ENCODE measurements around the gene SLC7A9. TPM values are rescaled to one million over a fixed set of nuclear protein-coding genes. Genes with fewer than 3 reads are reported as not detected.
"Not testable (repeated sequence)": the region's sequence is repeated elsewhere in the genome, so short reads cannot be mapped to it uniquely, and the experiment has no call there.

The SLC7A9 gene
- total RNA-seq, 1 experiment from 2014 or later = 1.3 TPM

DNA sequence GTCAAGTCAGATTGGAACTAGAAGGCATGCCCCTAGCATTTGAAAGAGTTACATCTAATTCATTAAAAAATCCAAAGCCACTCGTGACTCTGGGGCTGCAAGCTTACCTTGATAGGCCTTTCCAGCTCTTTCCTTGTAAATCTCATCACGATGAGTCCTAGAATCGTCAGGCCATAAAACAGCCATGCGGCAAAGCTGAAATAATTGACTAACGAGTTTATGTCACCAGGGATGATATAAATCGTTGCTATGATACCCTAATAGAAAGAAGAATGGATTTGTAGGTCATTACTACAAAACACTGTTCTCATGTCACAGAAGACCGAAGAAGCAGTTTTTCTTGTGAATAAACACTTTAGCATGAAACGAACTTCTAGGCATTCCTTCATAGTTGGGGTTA lies 27.5 kb downstream of the SLC7A9 start:
- no peak for DNase-seq
- intact Hi-C loops (cut with micrococcal nuclease; ENCODE audit: unreplicated experiment) = no loop called here
- H3K4me1 Mint-ChIP-seq (ENCODE audit: low read depth, unreplicated experiment) = no peaks in the 10 kb centered on the region
- H3K36me3 Mint-ChIP-seq (ENCODE audit: insufficient read depth, unreplicated experiment) = no peaks in the 10 kb centered on the region
- CTCF ChIA-PET = no interaction called here
- TF ChIP-seq, protein P1, sequence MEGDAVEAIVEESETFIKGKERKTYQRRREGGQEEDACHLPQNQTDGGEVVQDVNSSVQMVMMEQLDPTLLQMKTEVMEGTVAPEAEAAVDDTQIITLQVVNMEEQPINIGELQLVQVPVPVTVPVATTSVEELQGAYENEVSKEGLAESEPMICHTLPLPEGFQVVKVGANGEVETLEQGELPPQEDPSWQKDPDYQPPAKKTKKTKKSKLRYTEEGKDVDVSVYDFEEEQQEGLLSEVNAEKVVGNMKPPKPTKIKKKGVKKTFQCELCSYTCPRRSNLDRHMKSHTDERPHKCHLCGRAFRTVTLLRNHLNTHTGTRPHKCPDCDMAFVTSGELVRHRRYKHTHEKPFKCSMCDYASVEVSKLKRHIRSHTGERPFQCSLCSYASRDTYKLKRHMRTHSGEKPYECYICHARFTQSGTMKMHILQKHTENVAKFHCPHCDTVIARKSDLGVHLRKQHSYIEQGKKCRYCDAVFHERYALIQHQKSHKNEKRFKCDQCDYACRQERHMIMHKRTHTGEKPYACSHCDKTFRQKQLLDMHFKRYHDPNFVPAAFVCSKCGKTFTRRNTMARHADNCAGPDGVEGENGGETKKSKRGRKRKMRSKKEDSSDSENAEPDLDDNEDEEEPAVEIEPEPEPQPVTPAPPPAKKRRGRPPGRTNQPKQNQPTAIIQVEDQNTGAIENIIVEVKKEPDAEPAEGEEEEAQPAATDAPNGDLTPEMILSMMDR (IDR thresholded peaks at IDR 0.05; ENCODE audit: unreplicated experiment) = no peak
- H3K27me3 Mint-ChIP-seq (ENCODE audit: unreplicated experiment) = peaks cover 17% of the 10 kb centered on the region
- BruUV-seq (replicated peaks) = no TSS peak
- H3K4me3 Mint-ChIP-seq (ENCODE audit: low read depth, unreplicated experiment) = no peak overlapping the region
- no peak overlapping the region for H3K27ac Mint-ChIP-seq (ENCODE audit: unreplicated experiment)
- H3K9me3 Mint-ChIP-seq (ENCODE audit: low read depth, unreplicated experiment) = peaks cover 6% of the 10 kb centered on the region

DNA sequence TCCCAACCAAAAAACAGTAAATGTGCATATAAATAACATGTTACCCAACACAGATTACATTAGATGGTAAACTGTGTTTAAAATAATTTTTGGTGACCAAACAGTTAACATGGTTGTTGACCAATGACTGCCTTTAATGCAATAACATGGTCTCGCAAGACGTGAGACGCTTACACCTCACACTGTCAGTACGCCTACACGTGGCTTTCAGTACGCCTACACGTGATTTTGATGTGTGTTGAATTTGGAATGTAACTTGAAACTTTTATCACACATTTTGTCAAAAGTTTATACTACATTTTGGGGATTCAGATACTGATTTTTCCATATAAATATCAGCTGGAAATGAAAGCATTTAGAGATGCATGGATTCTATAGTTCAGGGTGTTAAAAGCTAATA lies 32.0 kb downstream of the SLC7A9 start:
- H3K27me3 Mint-ChIP-seq (ENCODE audit: unreplicated experiment) = no peaks in the 10 kb centered on the region
- peaks cover 6% of the 10 kb centered on the region for H3K9me3 Mint-ChIP-seq (ENCODE audit: low read depth, unreplicated experiment)
- intact Hi-C loops (cut with micrococcal nuclease; ENCODE audit: unreplicated experiment) = no loop called here
- no peak for DNase-seq
- H3K27ac Mint-ChIP-seq (ENCODE audit: unreplicated experiment) = no peak overlapping the region
- no TSS peak for BruUV-seq (replicated peaks)
- no peaks in the 10 kb centered on the region for H3K4me1 Mint-ChIP-seq (ENCODE audit: low read depth, unreplicated experiment)
- H3K36me3 Mint-ChIP-seq (ENCODE audit: insufficient read depth, unreplicated experiment) = no peaks in the 10 kb centered on the region
- H3K4me3 Mint-ChIP-seq (ENCODE audit: low read depth, unreplicated experiment) = no peak overlapping the region
- TF ChIP-seq, protein P1 (IDR thresholded peaks at IDR 0.05; ENCODE audit: unreplicated experiment) = no peak
- CTCF ChIA-PET = no interaction called here

DNA sequence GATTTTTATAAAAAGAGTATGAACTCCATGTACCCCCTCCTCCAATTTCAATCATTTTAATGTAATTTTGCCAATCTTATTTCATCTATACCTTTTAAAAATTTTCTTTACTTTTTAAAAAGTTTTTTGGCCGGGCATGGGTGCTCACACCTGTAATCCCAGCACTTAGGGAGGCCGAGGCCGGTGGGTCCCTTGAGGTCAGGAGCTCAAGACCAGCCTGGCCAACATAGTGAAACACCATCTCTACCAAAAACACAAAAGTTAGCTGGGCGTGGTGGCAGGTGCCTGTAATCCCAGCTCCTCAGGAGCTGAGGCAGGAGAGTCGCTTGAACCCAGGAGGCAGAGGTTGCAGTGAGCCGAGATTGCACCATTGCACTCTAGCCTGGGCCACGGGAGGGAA lies 36.2 kb downstream of the SLC7A9 start:
- H3K36me3 Mint-ChIP-seq (ENCODE audit: insufficient read depth, unreplicated experiment); H3K27ac Mint-ChIP-seq (ENCODE audit: unreplicated experiment); H3K27me3 Mint-ChIP-seq (ENCODE audit: unreplicated experiment); H3K4me3 Mint-ChIP-seq (ENCODE audit: low read depth, unreplicated experiment); DNase-seq; H3K4me1 Mint-ChIP-seq (ENCODE audit: low read depth, unreplicated experiment); BruUV-seq (replicated peaks); H3K9me3 Mint-ChIP-seq (ENCODE audit: low read depth, unreplicated experiment); intact Hi-C loops (cut with micrococcal nuclease; ENCODE audit: unreplicated experiment): not testable (repeated sequence)
- CTCF ChIA-PET = interaction anchor here (0.6 to 0.7 kb wide), 2 partner anchors 320 to 1487 kb away, joined by 3 to 6 read pairs; no protein-coding TSS in a partner anchor

DNA sequence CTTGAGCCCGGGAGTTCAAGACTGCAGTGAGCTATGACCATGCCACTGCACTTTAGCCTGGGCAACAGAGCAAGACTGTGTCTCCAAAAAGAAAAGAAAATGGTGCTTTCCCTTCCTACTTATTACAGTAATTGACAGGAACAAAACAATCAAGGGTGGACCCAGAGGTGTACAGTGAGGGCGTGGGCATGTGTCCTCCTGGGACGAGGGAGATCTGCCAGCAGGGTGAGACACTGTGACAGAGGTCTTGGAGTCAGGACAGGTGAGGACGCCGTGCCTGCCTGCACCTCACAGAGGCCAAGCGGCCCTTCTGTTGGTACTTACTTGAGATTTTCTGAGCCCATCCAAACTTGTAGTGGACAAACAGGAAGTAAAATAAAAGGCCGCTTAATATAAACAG lies 36.7 kb downstream of the SLC7A9 start:
- H3K4me1 Mint-ChIP-seq (ENCODE audit: low read depth, unreplicated experiment); BruUV-seq (replicated peaks); H3K9me3 Mint-ChIP-seq (ENCODE audit: low read depth, unreplicated experiment); H3K4me3 Mint-ChIP-seq (ENCODE audit: low read depth, unreplicated experiment); H3K27me3 Mint-ChIP-seq (ENCODE audit: unreplicated experiment); DNase-seq; H3K36me3 Mint-ChIP-seq (ENCODE audit: insufficient read depth, unreplicated experiment); H3K27ac Mint-ChIP-seq (ENCODE audit: unreplicated experiment); intact Hi-C loops (cut with micrococcal nuclease; ENCODE audit: unreplicated experiment); CTCF ChIA-PET: not testable (repeated sequence)

DNA sequence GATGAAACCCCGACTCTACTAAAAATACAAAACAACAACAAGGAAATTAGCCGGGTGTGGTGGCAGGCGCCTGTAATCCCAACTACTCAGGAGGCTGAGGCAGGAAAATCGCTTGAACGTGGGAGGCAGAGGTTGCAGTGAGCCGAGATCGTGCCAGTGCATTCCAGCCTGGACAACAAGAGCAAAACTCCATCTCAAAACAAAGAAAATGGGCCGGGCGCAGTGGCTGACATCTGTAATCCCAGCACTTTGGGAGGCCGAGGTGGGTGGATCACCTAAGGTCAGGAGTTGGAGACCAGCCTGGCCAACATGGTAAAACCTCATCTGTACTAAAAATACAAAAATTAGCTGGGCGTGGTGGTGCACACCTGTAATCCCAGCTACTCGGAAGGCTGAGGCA lies 37.5 kb downstream of the SLC7A9 start:
- H3K4me1 Mint-ChIP-seq (ENCODE audit: low read depth, unreplicated experiment); H3K36me3 Mint-ChIP-seq (ENCODE audit: insufficient read depth, unreplicated experiment); H3K27ac Mint-ChIP-seq (ENCODE audit: unreplicated experiment); H3K9me3 Mint-ChIP-seq (ENCODE audit: low read depth, unreplicated experiment); H3K4me3 Mint-ChIP-seq (ENCODE audit: low read depth, unreplicated experiment); DNase-seq; BruUV-seq (replicated peaks); intact Hi-C loops (cut with micrococcal nuclease; ENCODE audit: unreplicated experiment): not testable (repeated sequence)
- CTCF ChIA-PET = interaction anchor here (0.6 kb wide), 1 partner anchor 28 kb away, joined by 3 read pairs; no protein-coding TSS in a partner anchor
- H3K27me3 Mint-ChIP-seq (ENCODE audit: unreplicated experiment) = peaks cover 13% of the 10 kb centered on the region

DNA sequence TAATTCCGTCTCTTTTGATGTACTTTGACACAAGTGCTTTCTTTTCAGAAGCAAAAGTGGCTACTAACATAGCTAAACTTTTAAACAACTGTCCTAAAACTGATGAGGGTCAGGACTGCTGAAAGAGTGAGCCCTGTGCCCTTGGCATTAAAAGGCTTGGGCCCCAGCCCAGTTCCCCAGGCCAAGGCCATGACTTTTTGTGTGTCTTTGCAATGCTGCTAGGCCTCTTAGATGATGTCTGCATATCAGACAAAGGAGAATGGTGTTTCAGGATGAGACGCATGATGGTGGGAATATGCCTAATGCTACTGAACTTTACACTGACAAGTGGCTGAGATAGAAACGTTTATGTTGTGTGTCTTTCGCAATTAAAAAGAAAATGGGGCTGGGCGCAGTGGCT lies 38.0 kb downstream of the SLC7A9 start:
- TF ChIP-seq, protein P1 (IDR thresholded peaks at IDR 0.05; ENCODE audit: unreplicated experiment) = no peak
- BruUV-seq (replicated peaks) = no TSS peak
- Mint-ChIP-seq H3K4me1 (ENCODE audit: low read depth, unreplicated experiment) (no peaks in the 10 kb centered on the region), H3K36me3 (ENCODE audit: insufficient read depth, unreplicated experiment) (no peaks in the 10 kb centered on the region), H3K27me3 (ENCODE audit: unreplicated experiment) (peaks cover 17% of the 10 kb centered on the region), H3K27ac (ENCODE audit: unreplicated experiment) (no peak overlapping the region), H3K9me3 (ENCODE audit: low read depth, unreplicated experiment) (no peaks in the 10 kb centered on the region), H3K4me3 (ENCODE audit: low read depth, unreplicated experiment) (no peak overlapping the region)
- intact Hi-C loops (cut with micrococcal nuclease; ENCODE audit: unreplicated experiment) = no loop called here
- CTCF ChIA-PET = no interaction called here
- no peak for DNase-seq
